H9 (cell line): ENCODE results near the gene BTN1A1. TPM values are rescaled to one million over a fixed set of nuclear protein-coding genes. Genes with fewer than 3 reads are reported as not detected.
A peak's percentile ranks its signal among the peaks of the same experiment; 100 is the strongest.

Experiments used
- DNase-seq: peaks from one replicate; pipeline ENCODE4 v3.0.0-alpha.2; 2017
- H2AFZ ChIP-seq: one replicate; pipeline ENCODE4 v1.6.1; 2013; ENCODE audit warnings: mild to moderate bottlenecking, low read length, control low read depth, moderate library complexity
- H2AK5ac ChIP-seq: 2 replicates; pipeline ENCODE4 v1.6.1; 2013; ENCODE audit warnings: low read length, control low read depth, mixed read lengths; ENCODE audit not compliant: insufficient read length
- H2BK120ac ChIP-seq: one replicate; pipeline ENCODE4 v1.6.1; 2013; ENCODE audit warnings: low read depth, mild to moderate bottlenecking, low read length, control low read depth, inconsistent platforms; ENCODE audit not compliant: poor library complexity, severe bottlenecking
- H2BK12ac ChIP-seq: 2 replicates; pipeline ENCODE4 v1.6.1; 2013; ENCODE audit warnings: low read length, control low read depth, mixed read lengths, low read depth; ENCODE audit not compliant: insufficient read length
- H2BK15ac ChIP-seq: 2 replicates; pipeline ENCODE4 v1.6.1; 2013; ENCODE audit warnings: low read depth, low read length, control low read depth
- H2BK20ac ChIP-seq: one replicate; pipeline ENCODE4 v1.6.1; 2013; ENCODE audit warnings: low read depth, mild to moderate bottlenecking, low read length, control low read depth, inconsistent platforms; ENCODE audit not compliant: poor library complexity, severe bottlenecking
- H2BK5ac ChIP-seq: 2 replicates; pipeline ENCODE4 v1.6.1; 2013; ENCODE audit warnings: low read length, control low read depth, mixed read lengths; ENCODE audit not compliant: insufficient read length
- H3K14ac ChIP-seq: 2 replicates; pipeline ENCODE4 v1.6.1; 2013; ENCODE audit warnings: low read length, control low read depth; ENCODE audit not compliant: insufficient read depth
- H3K18ac ChIP-seq: 2 replicates; pipeline ENCODE4 v1.6.1; 2013; ENCODE audit warnings: low read depth, mild to moderate bottlenecking, mixed read lengths, low read length, control low read depth; ENCODE audit not compliant: insufficient read length
- H3K23ac ChIP-seq: 2 replicates; pipeline ENCODE4 v1.6.1; 2013; ENCODE audit warnings: low read length, control low read depth, mixed read lengths, low read depth; ENCODE audit not compliant: insufficient read length
- H3K23me2 ChIP-seq: 2 replicates; pipeline ENCODE4 v1.6.1; 2013; ENCODE audit warnings: low read depth, mild to moderate bottlenecking, mixed read lengths, low read length, control low read depth; ENCODE audit not compliant: insufficient read length, poor library complexity, severe bottlenecking
- H3K27ac ChIP-seq: 2 replicates; pipeline ENCODE4 v1.5.1; 2013; ENCODE audit warnings: low read length, control low read depth, mixed read lengths, low read depth; ENCODE audit not compliant: insufficient read length
- H3K27me3 ChIP-seq: 2 replicates; pipeline ENCODE4 v1.6.1; 2013; ENCODE audit warnings: low read length, control low read depth, inconsistent platforms; ENCODE audit not compliant: insufficient read depth
- H3K4ac ChIP-seq: 2 replicates; pipeline ENCODE4 v1.6.1; 2013; ENCODE audit warnings: low read depth, mild to moderate bottlenecking, control low read depth, inconsistent platforms, low read length, moderate library complexity
- H3K4me1 ChIP-seq: 2 replicates; pipeline ENCODE4 v1.6.1; 2013; ENCODE audit warnings: low read length, control low read depth, inconsistent platforms; ENCODE audit not compliant: insufficient read depth
- H3K4me2 ChIP-seq: 2 replicates; pipeline ENCODE4 v1.6.1; 2013; ENCODE audit warnings: low read length, control low read depth, mixed read lengths; ENCODE audit not compliant: insufficient read length, insufficient read depth
- H3K56ac ChIP-seq: 2 replicates; pipeline ENCODE4 v1.6.1; 2013; ENCODE audit warnings: low read depth, mild to moderate bottlenecking, mixed read lengths, low read length, control low read depth; ENCODE audit not compliant: insufficient read length
- H3K79me1 ChIP-seq: 2 replicates; pipeline ENCODE4 v1.6.1; 2013; ENCODE audit warnings: low read depth, mild to moderate bottlenecking, moderate library complexity, low read length, control low read depth, inconsistent platforms; ENCODE audit not compliant: insufficient read depth, poor library complexity, severe bottlenecking
- H3K79me2 ChIP-seq: 2 replicates; pipeline ENCODE4 v1.6.1; 2013; ENCODE audit warnings: low read length, control low read depth, inconsistent platforms; ENCODE audit not compliant: insufficient read depth
- H3K9ac ChIP-seq: 2 replicates; pipeline ENCODE4 v1.6.1; 2013; ENCODE audit warnings: low read length, control low read depth, mixed read lengths; ENCODE audit not compliant: insufficient read length; ENCODE audit errors: extremely low read depth
- H3K9me3 ChIP-seq: one replicate; pipeline ENCODE4 v1.6.1; 2013; ENCODE audit warnings: low read depth, low read length, inconsistent platforms; ENCODE audit not compliant: control insufficient read depth
- H3T11ph ChIP-seq: one replicate; pipeline ENCODE4 v1.6.1; 2013; ENCODE audit warnings: mild to moderate bottlenecking, low read length, control low read depth, inconsistent platforms
- H4K20me1 ChIP-seq: one replicate; pipeline ENCODE4 v1.6.1; 2013; ENCODE audit not compliant: control insufficient read depth, insufficient read length, insufficient read depth
- H4K5ac ChIP-seq: 2 replicates; pipeline ENCODE4 v1.6.1; 2013; ENCODE audit warnings: low read depth, mild to moderate bottlenecking, mixed read lengths, low read length, control low read depth; ENCODE audit not compliant: insufficient read length
- H4K8ac ChIP-seq: replicated peaks from 2 replicates; pipeline ENCODE4 v1.6.1; 2013; ENCODE audit warnings: low read length, control low read depth, mixed read lengths, low read depth; ENCODE audit not compliant: insufficient read length
- H4K91ac ChIP-seq: 2 replicates; pipeline ENCODE4 v1.6.1; 2013; ENCODE audit warnings: low read depth, mild to moderate bottlenecking, moderate library complexity, mixed read lengths, low read length, control low read depth; ENCODE audit not compliant: insufficient read length
- H3K27ac Mint-ChIP-seq, 3 experiments: 2 replicates in 2 of 3; 3 replicates in 1 of 3; pipeline ENCODE4 v1.8.0; 2020 to 2021; ENCODE audit warnings: mixed read lengths in 3 of 3, mild to moderate bottlenecking in 1 of 3, moderate library complexity in 1 of 3
- H3K27me3 Mint-ChIP-seq: 2 replicates; pipeline ENCODE4 v1.8.0; 2021; ENCODE audit warnings: low read depth, mild to moderate bottlenecking, moderate library complexity, mixed read lengths
- H3K36me3 Mint-ChIP-seq, 3 experiments: 2 replicates in 2 of 3; 3 replicates in 1 of 3; pipeline ENCODE4 v1.8.0; 2020 to 2021; ENCODE audit warnings: low read depth in 3 of 3, mixed read lengths in 3 of 3; ENCODE audit not compliant: insufficient read depth in 1 of 3
- H3K4me1 Mint-ChIP-seq, 2 experiments: 2 replicates each; pipeline ENCODE4 v1.8.0; 2020; ENCODE audit warnings: mixed read lengths in 2 of 2
- H3K4me3 Mint-ChIP-seq, 2 experiments: 2 replicates in 1 of 2; 3 replicates in 1 of 2; pipeline ENCODE4 v1.8.0; 2020 to 2021; ENCODE audit warnings: mild to moderate bottlenecking in 2 of 2, mixed read lengths in 2 of 2, moderate library complexity in 1 of 2
- H3K9me3 Mint-ChIP-seq, 2 experiments: 2 replicates in 1 of 2; 3 replicates in 1 of 2; pipeline ENCODE4 v1.8.0; 2020; ENCODE audit warnings: mild to moderate bottlenecking in 2 of 2, mixed read lengths in 2 of 2, moderate library complexity in 1 of 2
- WGBS: extraction: QIAGEN DNeasy Blood & Tissue Kit; methylation state at CpG from one replicate; pipeline ENCODE4 v1.1.7; 2013; ENCODE audit warnings: missing lambda C conversion rate, low lambda C conversion rate, mixed read lengths; ENCODE audit not compliant: insufficient read length; ENCODE audit errors: extremely low coverage; 5-methylcytosine and 5-hydroxymethylcytosine counted together
- total RNA-seq: library from RNA; stranded (reverse); gene quantifications from 2 replicates; pipeline ENCODE4 v1.2.1, GENCODE V29; 2021
- TF ChIP-seq, protein P1 (sequence below): fragments of 200-600 bp; sonication (generic); conservative IDR thresholded peaks from 3 replicates; pipeline ENCODE4 v1.8.0; 2021; ENCODE audit warnings: antibody characterized with exemption, mild to moderate bottlenecking

The BTN1A1 gene
- total RNA-seq, 1 experiment from 2014 or later, result 0.15 TPM

DNA sequence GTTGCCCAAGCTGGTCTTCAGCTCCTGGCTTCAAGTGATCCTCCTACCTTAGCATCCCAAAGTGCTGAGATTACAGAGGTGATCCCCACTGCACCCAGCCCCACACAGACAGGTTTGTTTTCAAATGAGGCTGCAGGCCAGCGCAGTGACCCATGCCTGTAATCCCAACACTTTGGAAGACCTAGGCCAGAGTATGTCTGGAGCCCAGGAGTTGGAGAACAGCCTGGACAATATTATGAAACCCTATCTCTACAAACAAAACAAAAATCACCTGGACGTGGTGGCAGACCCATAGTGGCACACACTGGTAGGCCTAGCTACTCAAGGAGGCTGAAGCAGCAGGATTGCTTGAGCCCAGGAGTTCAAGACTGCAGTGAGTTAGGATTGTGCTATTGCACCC is 30.1 kb downstream of the BTN1A1 start:
- no peak overlapping the region for H3K14ac ChIP-seq
- H3K4me1 ChIP-seq, result peaks cover 4% of the 10 kb centered on the region; the same call in 1 of the 2 replicates
- H3K79me1 ChIP-seq, result no peaks in the 10 kb centered on the region
- DNase-seq, result no peak
- H2AK5ac ChIP-seq, result no peak overlapping the region
- no peak overlapping the region for H4K91ac ChIP-seq
- H4K8ac ChIP-seq, result no peak overlapping the region
- no peaks in the 10 kb centered on the region for H3K9me3 ChIP-seq
- H3K4ac ChIP-seq, result no peak overlapping the region
- H3K4me1 Mint-ChIP-seq, result peaks cover 38 to 41% of the 10 kb centered on the region in 2 experiments
- H3K27ac Mint-ChIP-seq, result no peak overlapping the region
- no peaks in the 10 kb centered on the region for H3K27me3 ChIP-seq
- H2BK20ac ChIP-seq, result no peak overlapping the region
- no peaks in the 10 kb centered on the region; a peak in 1 of 7 replicates for H3K36me3 Mint-ChIP-seq
- peak overlapping the region in 1 of 2 experiments; percentile 13; a peak in 1 of 5 replicates for H3K4me3 Mint-ChIP-seq
- no peak overlapping the region for H2BK12ac ChIP-seq
- no peak overlapping the region for H3K27ac ChIP-seq
- H3K27me3 Mint-ChIP-seq, result peaks cover 4% of the 10 kb centered on the region; the same call in 1 of the 2 replicates
- H3K4me2 ChIP-seq, result no peak overlapping the region
- H2BK120ac ChIP-seq, result no peak overlapping the region
- H3K56ac ChIP-seq, result no peak overlapping the region
- TF ChIP-seq, protein P1, sequence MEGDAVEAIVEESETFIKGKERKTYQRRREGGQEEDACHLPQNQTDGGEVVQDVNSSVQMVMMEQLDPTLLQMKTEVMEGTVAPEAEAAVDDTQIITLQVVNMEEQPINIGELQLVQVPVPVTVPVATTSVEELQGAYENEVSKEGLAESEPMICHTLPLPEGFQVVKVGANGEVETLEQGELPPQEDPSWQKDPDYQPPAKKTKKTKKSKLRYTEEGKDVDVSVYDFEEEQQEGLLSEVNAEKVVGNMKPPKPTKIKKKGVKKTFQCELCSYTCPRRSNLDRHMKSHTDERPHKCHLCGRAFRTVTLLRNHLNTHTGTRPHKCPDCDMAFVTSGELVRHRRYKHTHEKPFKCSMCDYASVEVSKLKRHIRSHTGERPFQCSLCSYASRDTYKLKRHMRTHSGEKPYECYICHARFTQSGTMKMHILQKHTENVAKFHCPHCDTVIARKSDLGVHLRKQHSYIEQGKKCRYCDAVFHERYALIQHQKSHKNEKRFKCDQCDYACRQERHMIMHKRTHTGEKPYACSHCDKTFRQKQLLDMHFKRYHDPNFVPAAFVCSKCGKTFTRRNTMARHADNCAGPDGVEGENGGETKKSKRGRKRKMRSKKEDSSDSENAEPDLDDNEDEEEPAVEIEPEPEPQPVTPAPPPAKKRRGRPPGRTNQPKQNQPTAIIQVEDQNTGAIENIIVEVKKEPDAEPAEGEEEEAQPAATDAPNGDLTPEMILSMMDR, result no peak
- WGBS, result no CpG with 5 or more reads among the region's 2 CpGs
- H2AFZ ChIP-seq, result no peak overlapping the region
- no peaks in the 10 kb centered on the region for H3K79me2 ChIP-seq
- no peaks in the 10 kb centered on the region; a peak in 2 of 5 replicates for H3K9me3 Mint-ChIP-seq
- H2BK15ac ChIP-seq, result no peak overlapping the region
- no peak overlapping the region for H3K9ac ChIP-seq
- H4K5ac ChIP-seq, result no peak overlapping the region
- no peak overlapping the region for H3K18ac ChIP-seq
- H4K20me1 ChIP-seq, result no peaks in the 10 kb centered on the region
- H3T11ph ChIP-seq, result no peak overlapping the region
- no peaks in the 10 kb centered on the region for H3K23me2 ChIP-seq
- H3K23ac ChIP-seq, result no peak overlapping the region
- H2BK5ac ChIP-seq, result no peak overlapping the region
